ENCODE measurements around the gene PRKACA.

The PRKACA gene

GRCh38 chr19:14119644-14120496, 2.3 kb upstream of the PRKACA start:
- Histone ChIP-seq H3K9me3 (ENCODE audit: control insufficient read depth, insufficient read depth, low read depth, low read length) (no peaks in the 10 kb centered on the region), H3K4me3 (ENCODE audit: low read depth, low read length) (no peak overlapping the region), H3K36me3 (ENCODE audit: control insufficient read depth in 2 of 2, insufficient read depth in 1 of 2, low read length in 2 of 2) (peaks cover 12 to 39% of the 10 kb centered on the region in 2 experiments), H3K4me1 (ENCODE audit: control insufficient read depth, insufficient read depth, low read length) (peaks cover 3% of the 10 kb centered on the region), H3K27ac (ENCODE audit: extremely low read depth, low read depth, low read length) (no peak overlapping the region)
- no peak for TF ChIP-seq ZNF701 (tag by site-specific recombination; IDR thresholded peaks at IDR 0.05)
- peak; percentile 32; the same call in 1 of the 2 replicates for TF ChIP-seq GLIS1 (tag by site-specific recombination; IDR thresholded peaks at IDR 0.05)
- TF ChIP-seq ZNF341 (tag by site-specific recombination; IDR thresholded peaks at IDR 0.05; ENCODE audit: low read depth): 0 out of 2 replicates have a peak, but pooled peaks have one; percentile 11
- peak; percentile 67 for TF ChIP-seq IKZF3 (tag by site-specific recombination; IDR thresholded peaks at IDR 0.05)
- peak; percentile 55; the same call in 1 of the 2 replicates for TF ChIP-seq GLIS2 (tag by site-specific recombination; IDR thresholded peaks at IDR 0.05)
- TF ChIP-seq ZBTB49 (tag by site-specific recombination; IDR thresholded peaks at IDR 0.05; ENCODE audit: low read depth): no peak
- TF ChIP-seq KLF8 (tag by site-specific recombination; IDR thresholded peaks at IDR 0.05): no peak
- 0 out of 2 replicates have a peak, but pooled peaks have one; percentile 14 for TF ChIP-seq ZNF335 (tag by site-specific recombination; conservative IDR thresholded peaks at IDR 0.05)
- TF ChIP-seq ZNF600 (tag by site-specific recombination; IDR thresholded peaks at IDR 0.05): peak; percentile 55
- no peak for TF ChIP-seq MEIS1 (CRISPR knock-in tag; IDR thresholded peaks at IDR 0.05; ENCODE audit: borderline replicate concordance)
- TF ChIP-seq SP2 (tag by site-specific recombination; IDR thresholded peaks at IDR 0.05): 0 out of 2 replicates have a peak, but pooled peaks have one; percentile 6
- TF ChIP-seq HOXD13 (CRISPR knock-in tag; IDR thresholded peaks at IDR 0.05; ENCODE audit: borderline replicate concordance): no peak
- POLR2A ChIA-PET: no interaction called here
- CTCF ChIA-PET: interaction anchor here (0.7 kb wide), 1 partner anchor 17 kb away, joined by 4 read pairs; the partner anchor contains the start of gene ASF1B

GRCh38 chr19:14119146-14119545, 1.6 kb upstream of the PRKACA start:
- no peak overlapping the region for H3K4me3 ChIP-seq (ENCODE audit: low read depth, low read length)
- peaks cover 3% of the 10 kb centered on the region for H3K4me1 ChIP-seq (ENCODE audit: control insufficient read depth, insufficient read depth, low read length)
- CTCF ChIA-PET: no interaction called here
- H3K9me3 ChIP-seq (ENCODE audit: control insufficient read depth, insufficient read depth, low read depth, low read length): no peaks in the 10 kb centered on the region
- H3K36me3 ChIP-seq (ENCODE audit: control insufficient read depth in 2 of 2, insufficient read depth in 1 of 2, low read length in 2 of 2): peaks cover 5 to 32% of the 10 kb centered on the region in 2 experiments; a peak in 2 of 3 replicates
- POLR2A ChIA-PET: interaction anchor here (5.7 kb wide), 1 partner anchor 17 kb away, joined by 45 read pairs; the partner anchor contains the start of gene ASF1B
- no peak overlapping the region for H3K27ac ChIP-seq (ENCODE audit: extremely low read depth, low read depth, low read length)
- TF ChIP-seq FEZF1 (tag by site-specific recombination; IDR thresholded peaks at IDR 0.05) (no peak), ZNF302 (tag by site-specific recombination; IDR thresholded peaks at IDR 0.05; ENCODE audit: low read depth) (no peak), ZNF148 (tag by site-specific recombination; IDR thresholded peaks at IDR 0.05; ENCODE audit: borderline replicate concordance) (no peak), ZNF623 (tag by site-specific recombination; IDR thresholded peaks at IDR 0.05) (no peak), ZNF121 (tag by site-specific recombination; IDR thresholded peaks at IDR 0.05) (no peak), ZNF324 (tag by site-specific recombination; IDR thresholded peaks at IDR 0.05) (no peak), ZNF792 (tag by site-specific recombination; IDR thresholded peaks at IDR 0.05) (no peak), ZXDB (tag by site-specific recombination; IDR thresholded peaks at IDR 0.05) (no peak), BCL6B (tag by site-specific recombination; IDR thresholded peaks at IDR 0.05) (no peak), ZNF626 (tag by site-specific recombination; IDR thresholded peaks at IDR 0.05) (no peak), PBX3 (CRISPR knock-in tag; IDR thresholded peaks at IDR 0.05) (no peak), ZNF112 (tag by site-specific recombination; IDR thresholded peaks at IDR 0.05) (no peak), ZNF791 (tag by site-specific recombination; IDR thresholded peaks at IDR 0.05) (no peak), KLF7 (tag by site-specific recombination; IDR thresholded peaks at IDR 0.05; ENCODE audit: borderline replicate concordance) (no peak), ZNF510 (tag by site-specific recombination; IDR thresholded peaks at IDR 0.05; ENCODE audit: insufficient replicate concordance) (no peak)

All from HEK293 (cell line).